Fibroblast of skin of abdomen (primary cell): ENCODE data around the gene ACTL9. TPM values are rescaled to one million over a fixed set of nuclear protein-coding genes. Genes with fewer than 3 reads are reported as not detected.
"Not testable (repeated sequence)": the region's sequence is repeated elsewhere in the genome, so short reads cannot be mapped to it uniquely, and the experiment has no call there.

ENCODE experiments used
- DNase-seq: peaks from one replicate; pipeline ENCODE4 v3.0.0-alpha.2; 2013
- polyA plus RNA-seq, 2 experiments: library from polyadenylated mRNA; unstranded; fragments of 120-200 nt; gene quantifications; one replicate each; pipeline ENCODE4 v1.2.1, GENCODE V29; 2013; ENCODE audit not compliant: insufficient read length in 2 of 2

Gene ACTL9, protein sequence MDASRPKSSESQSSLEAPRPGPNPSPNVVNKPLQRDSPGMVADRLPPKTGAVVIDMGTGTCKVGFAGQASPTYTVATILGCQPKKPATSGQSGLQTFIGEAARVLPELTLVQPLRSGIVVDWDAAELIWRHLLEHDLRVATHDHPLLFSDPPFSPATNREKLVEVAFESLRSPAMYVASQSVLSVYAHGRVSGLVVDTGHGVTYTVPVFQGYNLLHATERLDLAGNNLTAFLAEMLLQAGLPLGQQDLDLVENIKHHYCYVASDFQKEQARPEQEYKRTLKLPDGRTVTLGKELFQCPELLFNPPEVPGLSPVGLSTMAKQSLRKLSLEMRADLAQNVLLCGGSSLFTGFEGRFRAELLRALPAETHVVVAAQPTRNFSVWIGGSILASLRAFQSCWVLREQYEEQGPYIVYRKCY
- not detected for polyA plus RNA-seq (2013, experiment 1 of 2; ENCODE audit: insufficient read length)
- not detected for polyA plus RNA-seq (2013, experiment 2 of 2; ENCODE audit: insufficient read length)

DNA sequence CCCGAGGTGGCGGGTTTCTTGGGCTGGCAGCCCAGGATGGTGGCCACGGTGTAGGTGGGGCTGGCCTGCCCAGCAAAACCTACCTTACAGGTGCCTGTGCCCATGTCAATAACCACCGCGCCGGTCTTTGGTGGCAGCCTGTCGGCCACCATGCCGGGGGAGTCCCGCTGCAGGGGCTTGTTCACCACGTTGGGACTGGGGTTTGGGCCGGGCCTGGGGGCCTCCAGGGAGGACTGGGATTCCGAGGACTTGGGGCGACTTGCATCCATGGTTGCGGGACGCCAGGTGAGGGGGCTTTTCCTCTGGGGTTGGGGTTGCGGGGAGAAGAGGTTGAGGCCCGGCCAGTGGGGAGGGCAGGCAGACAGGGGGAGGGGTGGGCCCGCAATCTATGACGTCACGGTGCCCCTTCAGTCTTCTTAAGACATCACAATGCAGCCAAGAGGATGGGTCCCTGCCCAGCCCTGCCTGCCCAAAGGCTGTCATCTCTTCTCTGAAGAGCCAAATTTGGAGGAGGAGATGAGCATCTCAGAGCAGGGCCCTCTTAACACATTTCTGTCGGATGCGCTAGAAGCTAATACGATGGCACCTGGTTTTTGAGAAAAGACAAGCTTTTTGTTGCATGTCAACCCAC, at the start of gene ACTL9:
Gene ACTL9, minus strand, starts transcription at position 363 of the 631 bp plus-strand sequence. Its CDS starts 94 bp downstream, at position 269.
- no peak for DNase-seq

DNA sequence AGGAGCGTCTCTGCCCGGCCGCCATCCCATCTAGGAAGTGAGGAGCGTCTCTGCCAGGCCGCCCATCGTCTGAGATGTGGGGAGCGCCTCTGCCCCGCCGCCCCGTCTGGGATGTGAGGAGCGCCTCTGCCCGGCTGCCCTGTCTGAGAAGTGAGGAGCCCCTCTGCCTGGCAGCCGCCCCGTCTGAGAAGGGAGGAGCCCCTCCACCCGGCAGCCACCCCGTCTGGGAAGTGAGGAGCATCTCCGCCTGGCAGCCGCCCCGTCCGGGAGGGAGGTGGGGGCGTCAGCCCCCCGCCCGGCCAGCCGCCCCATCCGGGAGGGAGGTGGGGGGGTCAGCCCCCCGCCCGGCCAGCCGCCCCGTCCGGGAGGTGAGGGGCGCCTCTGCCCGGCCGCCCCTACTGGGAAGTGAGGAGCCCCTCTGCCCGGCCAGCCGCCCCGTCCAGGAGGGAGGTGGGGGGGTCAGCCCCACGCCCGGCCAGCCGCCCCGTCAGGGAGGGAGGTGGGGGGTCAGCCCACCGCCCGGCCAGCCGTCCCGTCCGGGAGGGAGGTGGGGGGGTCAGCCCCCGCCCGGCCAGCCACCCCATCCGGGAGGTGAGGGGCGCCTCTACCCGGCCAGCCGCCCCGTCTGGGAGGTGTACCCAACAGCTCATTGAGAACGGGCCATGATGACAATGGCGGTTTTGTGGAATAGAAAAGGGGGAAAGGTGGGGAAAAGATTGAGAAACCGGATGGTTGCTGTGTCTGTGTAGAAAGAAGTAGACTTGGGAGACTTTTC, 40.9 kb upstream of the ACTL9 start:
- not testable (repeated sequence) for DNase-seq

DNA sequence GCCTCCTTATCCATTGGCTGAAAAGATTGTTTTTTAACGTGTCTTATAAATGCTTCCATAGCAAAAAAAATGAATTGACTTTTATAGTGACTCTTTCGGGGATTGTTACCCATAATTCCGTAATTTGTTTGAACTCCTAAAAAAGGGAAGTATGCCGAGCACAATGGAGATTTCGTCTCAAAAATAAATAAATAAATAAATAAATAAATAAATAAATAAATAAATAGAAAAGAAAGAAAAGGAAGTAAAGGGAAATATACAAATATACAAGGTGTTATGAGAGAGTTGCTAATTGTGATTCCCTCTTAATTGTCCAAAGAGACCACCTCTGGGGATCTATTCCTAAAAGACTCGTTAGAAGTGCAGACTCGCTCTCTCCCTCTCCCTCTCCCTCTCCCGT, 39.8 kb upstream of the ACTL9 start:
- DNase-seq = no peak

DNA sequence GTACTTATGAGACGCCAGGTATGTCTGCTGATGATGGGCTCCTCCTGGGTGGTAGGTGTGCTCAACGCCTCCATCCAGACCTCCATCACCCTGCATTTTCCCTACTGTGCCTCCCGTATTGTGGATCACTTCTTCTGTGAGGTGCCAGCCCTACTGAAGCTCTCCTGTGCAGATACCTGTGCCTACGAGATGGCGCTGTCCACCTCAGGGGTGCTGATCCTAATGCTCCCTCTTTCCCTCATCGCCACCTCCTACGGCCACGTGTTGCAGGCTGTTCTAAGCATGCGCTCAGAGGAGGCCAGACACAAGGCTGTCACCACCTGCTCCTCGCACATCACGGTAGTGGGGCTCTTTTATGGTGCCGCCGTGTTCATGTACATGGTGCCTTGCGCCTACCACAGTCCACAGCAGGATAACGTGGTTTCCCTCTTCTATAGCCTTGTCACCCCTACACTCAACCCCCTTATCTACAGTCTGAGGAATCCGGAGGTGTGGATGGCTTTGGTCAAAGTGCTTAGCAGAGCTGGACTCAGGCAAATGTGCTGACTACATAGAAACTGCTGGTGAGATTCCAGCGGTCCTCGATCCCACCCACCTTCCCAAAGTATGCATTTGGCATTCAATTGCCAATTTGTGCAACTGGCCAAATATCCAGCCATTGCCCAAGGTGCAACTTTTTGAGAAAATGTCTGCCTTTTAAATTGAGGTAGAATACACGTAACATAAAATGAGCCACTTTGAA, 33.0 kb upstream of the ACTL9 start:
- no peak for DNase-seq

DNA sequence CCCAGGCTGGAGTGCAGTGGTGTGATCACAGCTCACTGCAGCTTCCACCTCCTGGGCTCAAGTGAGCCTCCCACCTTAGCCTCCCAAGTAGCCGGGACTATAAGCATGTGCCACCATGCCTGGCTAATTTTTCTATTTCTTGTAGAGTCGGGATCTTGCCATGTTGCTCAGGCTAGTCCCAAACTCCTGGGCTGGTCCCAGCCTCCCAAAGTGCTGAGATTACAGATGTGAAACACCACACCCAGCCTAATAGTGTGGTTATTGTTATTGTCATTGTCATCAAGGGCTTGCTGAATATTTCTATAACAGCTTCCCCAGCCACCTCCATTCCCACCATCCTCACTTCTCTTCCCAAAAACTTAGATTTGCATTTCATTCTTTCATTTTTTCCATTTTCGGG, 25.7 kb upstream of the ACTL9 start:
- no peak for DNase-seq

DNA sequence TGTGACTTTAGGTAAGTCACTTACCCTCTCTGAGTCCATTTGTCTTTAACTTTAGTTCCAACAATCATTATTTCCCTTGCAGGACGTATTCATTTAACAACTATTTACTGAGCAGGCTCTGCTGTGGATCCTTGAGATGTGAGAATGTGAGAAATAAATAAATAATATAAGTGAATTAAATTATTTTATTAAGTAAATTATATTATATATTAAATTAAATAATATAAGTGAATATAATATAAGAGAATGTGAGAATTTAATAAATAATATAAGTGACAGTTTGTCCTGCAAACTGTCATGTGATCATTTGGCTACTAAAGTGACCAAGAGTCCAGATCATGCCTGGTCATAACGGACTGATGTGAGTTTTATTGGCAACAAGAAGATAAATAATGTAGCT, 23.4 kb upstream of the ACTL9 start:
- DNase-seq = no peak

DNA sequence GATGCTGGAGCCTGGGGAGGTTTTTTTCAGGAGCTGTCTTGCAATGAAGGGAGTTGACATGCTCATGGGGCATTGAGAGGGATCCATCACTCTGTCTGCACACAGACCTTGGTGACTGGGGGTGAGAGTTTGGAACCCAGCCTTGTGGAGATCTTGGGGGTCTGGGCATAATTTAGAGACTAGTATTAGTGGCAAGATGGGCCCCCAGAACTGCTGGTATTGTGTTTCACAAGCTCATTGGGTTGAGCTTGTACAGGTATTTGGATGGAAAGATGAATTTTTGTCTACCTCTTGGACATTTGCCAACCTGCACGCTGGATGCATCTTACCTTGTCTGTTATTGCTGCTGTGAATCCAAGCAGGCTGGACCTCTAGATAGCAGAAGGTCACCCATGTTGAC, 22.7 kb upstream of the ACTL9 start, which contains the start of gene OR2Z1:
Gene OR2Z1, plus strand, starts transcription at position 301 of the 400 bp plus-strand sequence. CDS start 9,395 bp downstream, outside the sequence.
- DNase-seq = no peak

DNA sequence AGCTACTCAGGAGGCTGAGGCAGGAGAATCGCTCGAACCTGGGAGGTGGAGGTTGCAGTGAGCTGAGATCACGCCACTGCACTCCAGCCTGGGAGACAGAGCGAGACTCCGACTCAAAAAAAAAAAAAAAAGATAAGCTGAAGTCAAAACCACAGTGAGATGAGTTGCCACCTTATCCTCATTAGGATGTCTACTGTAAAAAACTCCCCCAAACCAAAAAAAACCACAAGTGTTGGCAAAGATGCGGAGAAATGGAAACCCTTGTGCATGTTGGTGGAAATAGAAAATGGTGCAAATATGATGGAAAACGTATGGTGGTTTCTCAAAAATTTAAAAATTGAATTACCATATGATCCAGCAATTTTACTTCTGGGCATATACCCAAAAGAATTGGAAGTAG, 11.7 kb upstream of the ACTL9 start:
- not testable (repeated sequence) for DNase-seq

DNA sequence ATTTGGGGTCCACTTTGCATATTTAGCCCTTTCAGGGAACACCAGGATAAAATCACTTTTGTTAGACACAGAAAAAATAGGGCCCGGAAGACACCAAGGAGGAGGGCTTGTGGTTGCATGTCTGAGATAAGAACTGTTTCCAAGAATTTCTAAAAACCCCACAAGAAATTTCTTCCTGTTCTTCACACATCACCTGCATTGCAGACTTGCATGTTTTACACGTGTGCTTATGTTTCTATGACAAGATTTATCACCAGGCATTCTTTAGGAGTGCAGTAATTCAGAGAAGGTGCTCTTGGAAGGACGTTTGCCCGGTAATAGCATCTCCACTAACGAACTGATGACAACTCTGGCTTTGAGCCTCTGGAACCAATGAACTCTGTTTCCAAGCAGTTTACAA, 7.1 kb upstream of the ACTL9 start:
- DNase-seq = no peak

DNA sequence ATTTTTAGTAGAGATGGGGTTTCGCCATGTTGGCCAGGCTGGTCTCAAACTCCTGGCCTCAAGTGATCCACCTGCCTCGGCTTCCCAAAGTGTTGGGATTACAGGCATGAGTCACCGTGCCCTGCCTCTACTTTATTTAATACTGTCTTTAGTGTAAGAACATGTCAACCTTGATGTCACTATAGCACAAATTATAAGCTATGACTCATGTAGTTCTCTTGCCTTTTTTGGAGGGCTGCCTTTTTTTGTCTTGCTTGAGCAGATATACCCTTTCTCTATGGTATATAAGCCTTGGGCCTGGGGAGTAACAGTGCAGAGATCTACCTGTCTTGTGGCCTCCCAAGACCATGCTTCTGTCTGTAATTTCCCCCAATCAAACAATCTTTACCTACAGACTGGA, 6.7 kb upstream of the ACTL9 start:
- not testable (repeated sequence) for DNase-seq

DNA sequence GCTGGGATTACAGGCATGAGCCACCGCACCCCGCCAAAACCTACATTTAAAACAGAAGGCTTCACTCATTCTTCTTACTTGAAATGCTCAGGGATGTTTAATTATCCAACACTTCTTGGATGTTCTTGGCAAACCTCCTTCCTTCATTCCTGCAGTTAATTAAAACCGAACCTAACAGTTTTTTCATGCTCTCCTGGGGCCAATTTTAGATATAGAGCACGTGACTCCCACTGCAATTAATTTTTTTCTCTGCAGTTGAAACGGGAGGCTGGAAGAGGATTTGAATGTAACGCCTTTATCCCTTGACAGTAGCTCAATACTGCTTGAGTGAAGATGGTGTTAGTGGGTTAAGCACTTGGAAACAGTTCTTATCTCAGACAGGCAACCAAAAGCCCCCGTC, 4.6 kb upstream of the ACTL9 start:
- DNase-seq = no peak

DNA sequence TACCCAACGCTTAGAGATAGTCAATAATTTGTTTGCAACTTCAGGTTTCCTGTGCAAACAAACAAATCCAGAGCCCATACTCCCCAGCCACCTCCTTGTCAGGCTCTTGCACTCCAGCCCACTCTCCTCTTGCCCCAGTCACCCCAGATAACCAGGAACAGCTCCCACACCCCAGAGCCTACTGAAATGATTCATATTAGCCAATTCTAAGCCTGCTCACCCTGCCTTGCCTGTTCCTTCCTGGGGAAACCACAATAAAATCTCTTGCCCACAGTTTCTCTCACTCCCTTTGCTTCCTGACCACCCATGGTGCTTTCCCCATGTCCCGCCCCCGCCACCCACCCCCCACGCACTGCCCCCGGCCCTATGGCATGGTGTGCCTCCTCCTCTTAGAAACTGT, 3.8 kb upstream of the ACTL9 start:
- DNase-seq = no peak

DNA sequence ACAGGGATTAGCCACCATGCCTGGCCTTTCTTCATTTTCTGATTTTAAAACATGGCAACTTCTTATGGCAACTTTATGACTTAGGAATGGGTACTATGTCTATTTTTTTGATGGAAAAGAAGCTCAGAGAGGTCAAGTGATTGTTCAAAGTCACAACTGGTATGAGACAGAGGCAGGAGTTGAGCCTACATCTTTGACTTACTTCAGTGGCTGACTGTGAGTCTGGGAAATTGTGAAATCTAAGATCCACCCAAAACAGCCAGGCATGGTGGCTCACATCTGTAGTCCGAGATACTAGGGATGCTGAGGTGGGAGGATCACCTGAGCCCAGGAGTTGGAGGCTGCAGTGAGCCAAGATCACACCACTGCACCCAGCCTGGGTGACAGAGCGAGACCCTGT, 2.4 kb upstream of the ACTL9 start:
- DNase-seq = no peak

DNA sequence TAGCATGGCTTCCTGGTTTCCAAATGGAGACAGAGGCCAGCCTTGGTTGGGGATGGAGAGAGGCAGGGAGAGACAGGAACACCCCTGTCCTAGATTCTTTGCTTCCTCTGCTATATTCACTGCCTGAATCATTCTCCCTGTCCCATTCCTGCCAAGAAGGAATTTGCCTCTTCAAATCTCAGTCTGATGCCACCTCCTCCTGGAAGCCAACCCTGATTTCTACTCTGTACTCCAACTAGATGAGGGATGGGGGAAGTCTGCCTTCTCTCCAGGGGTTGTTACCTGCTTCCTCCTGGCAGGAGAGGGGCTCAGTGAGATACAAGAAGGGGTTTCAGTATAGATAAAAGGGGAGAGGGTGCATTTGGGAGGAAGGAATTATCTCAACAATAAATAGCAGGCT, 1.3 kb upstream of the ACTL9 start:
- no peak for DNase-seq

DNA sequence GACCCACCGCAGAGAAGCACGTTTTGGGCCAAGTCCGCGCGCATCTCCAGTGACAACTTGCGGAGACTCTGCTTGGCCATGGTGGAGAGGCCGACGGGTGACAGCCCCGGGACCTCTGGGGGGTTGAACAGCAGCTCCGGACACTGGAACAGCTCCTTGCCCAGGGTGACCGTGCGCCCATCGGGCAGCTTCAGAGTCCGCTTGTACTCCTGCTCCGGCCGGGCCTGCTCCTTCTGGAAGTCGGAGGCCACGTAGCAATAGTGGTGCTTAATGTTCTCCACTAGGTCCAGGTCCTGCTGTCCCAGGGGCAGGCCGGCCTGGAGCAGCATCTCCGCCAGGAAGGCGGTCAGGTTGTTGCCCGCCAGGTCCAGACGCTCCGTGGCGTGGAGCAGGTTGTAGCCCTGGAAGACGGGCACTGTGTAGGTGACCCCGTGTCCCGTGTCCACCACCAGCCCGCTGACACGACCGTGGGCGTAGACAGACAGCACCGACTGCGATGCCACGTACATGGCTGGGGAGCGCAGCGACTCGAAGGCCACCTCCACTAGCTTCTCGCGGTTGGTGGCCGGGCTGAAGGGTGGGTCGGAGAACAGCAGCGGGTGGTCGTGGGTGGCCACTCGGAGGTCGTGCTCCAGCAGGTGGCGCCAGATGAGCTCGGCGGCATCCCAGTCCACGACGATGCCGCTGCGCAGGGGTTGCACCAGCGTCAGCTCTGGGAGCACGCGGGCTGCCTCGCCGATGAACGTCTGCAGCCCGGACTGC, 743 bp downstream of the ACTL9 start:
- DNase-seq = no peak

DNA sequence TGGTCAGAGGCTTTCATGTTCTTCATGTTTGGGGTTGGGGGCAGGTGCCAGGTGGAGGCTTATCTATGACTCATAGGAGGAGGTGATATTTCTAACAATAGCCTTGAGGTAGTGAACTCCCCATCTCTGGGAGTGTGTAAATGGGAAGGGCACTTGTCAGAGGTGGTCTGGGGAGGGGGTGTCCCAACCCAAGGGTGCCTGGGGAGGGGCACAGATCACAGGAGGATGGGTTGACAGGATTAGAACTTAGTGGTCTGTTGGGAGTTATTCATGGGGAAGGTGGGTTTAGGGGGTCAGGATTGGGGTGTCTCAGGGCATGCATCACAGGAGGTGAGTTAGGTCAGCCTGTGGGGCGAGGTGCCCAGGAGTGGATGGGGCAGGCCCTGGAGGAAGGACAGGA, 1.6 kb downstream of the ACTL9 start:
- no peak for DNase-seq

DNA sequence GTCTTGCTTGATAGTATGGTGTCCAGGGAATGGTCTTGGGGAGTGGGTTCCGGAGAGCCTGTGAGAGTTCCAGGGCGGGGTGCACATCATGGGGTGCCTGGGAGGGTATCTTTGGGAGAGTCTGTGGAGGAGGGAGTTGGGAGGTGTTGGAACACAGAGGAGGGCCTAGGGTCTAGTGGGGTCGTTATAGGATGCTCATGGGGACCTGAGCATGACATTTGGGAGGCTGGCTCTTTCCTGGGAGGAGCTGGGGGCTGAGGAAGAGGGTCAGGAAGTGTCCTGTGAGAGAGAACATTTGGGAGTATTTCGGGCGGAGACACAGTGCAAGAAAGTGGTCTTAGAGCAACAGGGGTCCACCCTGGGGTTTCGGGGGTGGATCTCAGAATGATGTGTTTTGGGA, 2.7 kb downstream of the ACTL9 start:
- no peak for DNase-seq

DNA sequence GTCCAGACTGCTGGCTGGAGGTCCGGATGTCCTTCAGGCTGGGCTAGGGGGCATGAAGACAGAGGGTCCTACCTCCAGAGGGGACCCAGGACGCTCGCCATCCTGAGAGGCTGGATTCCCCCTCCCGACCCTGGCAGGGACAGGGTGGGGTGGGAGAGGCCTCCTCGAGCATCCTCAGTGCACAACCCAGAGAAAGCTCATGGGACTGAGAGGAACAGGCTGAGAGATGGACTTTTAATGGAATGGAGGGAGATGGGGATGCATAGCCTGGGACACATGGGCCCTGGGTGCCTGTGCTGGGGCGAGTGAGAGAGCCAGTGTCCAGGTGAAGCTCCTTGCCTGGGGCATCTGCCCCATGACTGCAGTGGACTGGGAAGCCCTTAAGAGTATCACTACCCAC, 3.1 kb downstream of the ACTL9 start:
- no peak for DNase-seq

DNA sequence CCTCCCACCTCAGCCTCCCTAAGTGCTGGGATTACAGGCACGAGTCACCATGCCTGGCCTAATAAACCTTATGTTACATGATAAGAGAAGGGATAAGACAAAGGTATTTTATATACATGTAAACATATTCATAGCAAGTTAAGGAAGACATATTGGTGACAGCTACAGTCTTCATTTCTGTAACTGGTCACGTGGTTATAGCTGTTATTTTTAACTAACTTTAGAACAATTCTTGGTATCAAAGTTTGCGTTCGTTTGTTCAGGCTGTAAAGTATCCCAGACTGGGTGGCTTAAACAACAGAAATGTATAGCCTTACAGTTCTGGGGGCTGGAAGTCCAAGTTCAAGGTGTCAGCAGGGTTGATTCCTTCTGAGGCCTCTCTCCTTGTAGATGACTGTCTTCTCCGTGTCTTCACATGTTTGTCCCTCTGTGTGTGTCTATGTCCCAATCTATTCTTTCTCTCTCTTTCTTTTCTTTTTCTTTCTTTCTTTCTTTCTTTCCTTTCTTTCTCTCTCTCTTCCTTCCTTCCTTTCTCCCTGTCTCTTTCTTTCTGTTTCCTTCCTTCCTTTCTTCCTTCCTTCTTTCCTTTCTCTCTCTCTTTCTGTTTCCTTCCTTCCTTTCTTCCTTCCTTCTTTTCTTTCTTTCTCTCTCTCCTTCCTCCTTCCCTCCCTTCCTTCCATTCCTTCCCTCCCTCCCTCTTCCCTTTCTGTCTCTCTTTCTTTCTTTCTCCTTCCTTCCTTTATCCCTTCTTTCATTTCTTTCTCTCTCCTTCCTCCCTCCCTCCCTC, 7.6 kb downstream of the ACTL9 start:
- DNase-seq = no peak

DNA sequence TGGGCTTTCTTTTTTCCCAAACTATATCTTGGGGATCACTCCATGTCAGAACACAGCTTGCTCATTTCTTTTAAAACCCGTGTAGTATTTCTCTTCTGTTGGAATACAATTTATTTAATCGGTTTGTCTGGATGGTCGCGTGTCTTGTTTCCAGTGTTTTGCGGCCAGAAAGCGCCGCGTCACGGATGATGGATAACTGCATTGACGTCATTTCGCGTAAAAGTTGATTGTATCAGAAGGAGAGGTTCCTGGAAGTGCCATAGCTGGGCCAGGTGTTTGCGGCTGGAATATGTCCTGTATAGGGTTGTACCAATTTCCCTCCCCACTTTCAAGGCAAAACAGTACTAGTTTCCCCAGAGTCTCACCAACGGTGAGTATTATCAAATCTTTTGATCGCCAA, 9.7 kb downstream of the ACTL9 start:
- no peak for DNase-seq

DNA sequence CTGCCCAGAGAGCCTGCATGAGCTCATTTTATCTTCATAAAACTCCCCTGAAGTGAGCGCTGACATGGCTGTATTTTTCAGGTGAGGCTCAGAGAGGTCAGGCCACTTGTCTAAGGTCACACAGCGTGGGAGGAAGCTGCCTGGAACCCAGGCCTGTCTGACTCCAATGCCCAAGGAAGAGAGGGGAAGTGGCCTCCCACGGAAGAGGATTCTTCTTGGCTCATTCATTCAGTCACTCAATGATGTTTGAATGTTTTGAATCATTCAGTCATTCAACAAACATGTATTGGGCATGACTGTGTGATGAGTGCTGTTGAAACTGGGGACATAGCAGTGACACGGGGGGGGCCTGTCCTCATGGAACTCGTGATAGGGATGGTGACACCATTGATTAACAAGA, 12.0 kb downstream of the ACTL9 start:
- no peak for DNase-seq
